Prostate gland (tissue), 2 donors: Measurements from ENCODE around the gene CAND1.

Source experiments
- POLR2A ChIP-seq: fragments of 450-650 bp; IDR thresholded peaks from one replicate; pipeline ENCODE4 v1.6.1; 2016; ENCODE audit warnings: antibody characterized with exemption, mild to moderate bottlenecking
- POLR2AphosphoS5 ChIP-seq: sonication (generic); formaldehyde crosslinking; IDR thresholded peaks from one replicate; pipeline ENCODE4 v1.6.1; 2017; ENCODE audit warnings: antibody characterized with exemption
- TF ChIP-seq, protein P1 (sequence below), 4 experiments: fragments of 200-600 bp in 2 of 4; fragments of 450-650 bp in 2 of 4; sonication (generic) in 2 of 4; IDR thresholded peaks; 1 replicate in 3 of 4; 2 replicates in 1 of 4; pipeline ENCODE4 v1.5.1; 2016 to 2019; ENCODE audit warnings: antibody characterized with exemption in 4 of 4, mild to moderate bottlenecking in 2 of 4, moderate library complexity in 2 of 4

DNA sequence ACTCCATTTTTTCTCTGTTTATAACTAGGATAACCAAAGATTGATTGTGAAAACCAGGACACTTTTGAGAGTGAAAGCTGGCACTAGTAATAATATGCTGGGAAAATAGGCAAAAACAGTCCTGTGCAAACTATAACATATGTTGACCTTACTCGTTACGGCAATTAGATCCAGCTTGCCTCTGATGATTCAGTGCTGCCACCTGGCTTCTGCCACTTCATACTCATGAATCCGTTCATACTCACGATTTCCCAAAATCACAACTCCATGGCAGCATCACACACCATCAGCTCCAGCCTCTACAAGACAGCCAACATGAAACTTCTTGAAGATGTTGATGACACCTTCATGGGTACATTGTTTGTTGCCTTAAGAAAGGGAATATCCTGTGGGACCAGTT lies 49.1 kb upstream of the CAND1 start:
- no peak for TF ChIP-seq POLR2A
- TF ChIP-seq, protein P1, sequence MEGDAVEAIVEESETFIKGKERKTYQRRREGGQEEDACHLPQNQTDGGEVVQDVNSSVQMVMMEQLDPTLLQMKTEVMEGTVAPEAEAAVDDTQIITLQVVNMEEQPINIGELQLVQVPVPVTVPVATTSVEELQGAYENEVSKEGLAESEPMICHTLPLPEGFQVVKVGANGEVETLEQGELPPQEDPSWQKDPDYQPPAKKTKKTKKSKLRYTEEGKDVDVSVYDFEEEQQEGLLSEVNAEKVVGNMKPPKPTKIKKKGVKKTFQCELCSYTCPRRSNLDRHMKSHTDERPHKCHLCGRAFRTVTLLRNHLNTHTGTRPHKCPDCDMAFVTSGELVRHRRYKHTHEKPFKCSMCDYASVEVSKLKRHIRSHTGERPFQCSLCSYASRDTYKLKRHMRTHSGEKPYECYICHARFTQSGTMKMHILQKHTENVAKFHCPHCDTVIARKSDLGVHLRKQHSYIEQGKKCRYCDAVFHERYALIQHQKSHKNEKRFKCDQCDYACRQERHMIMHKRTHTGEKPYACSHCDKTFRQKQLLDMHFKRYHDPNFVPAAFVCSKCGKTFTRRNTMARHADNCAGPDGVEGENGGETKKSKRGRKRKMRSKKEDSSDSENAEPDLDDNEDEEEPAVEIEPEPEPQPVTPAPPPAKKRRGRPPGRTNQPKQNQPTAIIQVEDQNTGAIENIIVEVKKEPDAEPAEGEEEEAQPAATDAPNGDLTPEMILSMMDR (IDR thresholded peaks at IDR 0.05): peak in 2 of 4 experiments; percentile 25 to 38
- TF ChIP-seq POLR2AphosphoS5: no peak
